ENCODE data around the gene GFPT2. TPM values are rescaled to one million over a fixed set of nuclear protein-coding genes. Genes with fewer than 3 reads are reported as not detected.
A peak's percentile ranks its signal among the peaks of the same experiment; 100 is the strongest.
"Not testable (repeated sequence)": the region's sequence is repeated elsewhere in the genome, so short reads cannot be mapped to it uniquely, and the experiment has no call there.

The GFPT2 gene
- total and polyA plus RNA-seq, 12 donors, result 1.9 to 20.1 (median 9.3) TPM

DNA sequence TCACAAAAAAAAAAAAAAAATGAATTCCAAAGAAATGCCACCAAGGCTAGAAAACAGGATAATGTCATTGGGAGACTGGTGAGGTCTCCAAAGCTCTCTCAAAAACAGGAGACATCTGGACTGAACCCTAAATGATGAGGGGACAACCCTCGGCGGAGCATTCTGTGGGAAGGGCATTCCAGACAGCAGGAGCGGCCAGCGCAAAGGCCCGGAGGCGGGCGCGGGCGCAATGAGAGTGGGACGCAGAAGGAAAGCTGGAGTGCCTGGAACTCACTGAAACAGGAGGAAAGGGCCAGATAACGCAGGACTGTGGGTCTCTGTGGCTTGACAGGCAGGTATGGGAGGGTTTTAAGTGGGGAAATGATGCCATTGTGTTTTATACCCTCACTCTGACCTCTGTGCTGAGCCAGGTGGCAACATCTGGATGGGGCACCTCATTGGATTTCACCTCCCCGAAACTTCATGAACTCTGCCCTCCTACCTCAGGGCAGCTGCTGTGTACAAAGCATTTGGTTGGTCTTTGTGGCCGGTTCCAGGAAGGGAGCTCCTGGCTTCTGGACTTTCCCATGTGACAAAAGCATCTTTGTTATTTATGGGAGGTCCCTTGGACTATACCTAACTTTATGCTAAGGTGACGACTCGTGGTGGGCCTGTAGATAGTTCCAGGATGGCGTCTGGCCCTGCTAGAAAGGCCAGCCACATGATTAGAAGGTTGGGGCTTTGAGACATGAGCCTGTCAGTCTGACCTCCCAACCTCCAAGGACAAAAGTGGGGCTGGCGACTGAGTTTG, 49.7 kb downstream of the GFPT2 start:
- no peak overlapping the region for H3K27ac ChIP-seq
- H3K9me3 ChIP-seq (replicated peaks in 1 of 3), result no peaks in the 10 kb centered on the region
- H3K4me3 ChIP-seq, result no peak overlapping the region
- TF ChIP-seq, protein P1, sequence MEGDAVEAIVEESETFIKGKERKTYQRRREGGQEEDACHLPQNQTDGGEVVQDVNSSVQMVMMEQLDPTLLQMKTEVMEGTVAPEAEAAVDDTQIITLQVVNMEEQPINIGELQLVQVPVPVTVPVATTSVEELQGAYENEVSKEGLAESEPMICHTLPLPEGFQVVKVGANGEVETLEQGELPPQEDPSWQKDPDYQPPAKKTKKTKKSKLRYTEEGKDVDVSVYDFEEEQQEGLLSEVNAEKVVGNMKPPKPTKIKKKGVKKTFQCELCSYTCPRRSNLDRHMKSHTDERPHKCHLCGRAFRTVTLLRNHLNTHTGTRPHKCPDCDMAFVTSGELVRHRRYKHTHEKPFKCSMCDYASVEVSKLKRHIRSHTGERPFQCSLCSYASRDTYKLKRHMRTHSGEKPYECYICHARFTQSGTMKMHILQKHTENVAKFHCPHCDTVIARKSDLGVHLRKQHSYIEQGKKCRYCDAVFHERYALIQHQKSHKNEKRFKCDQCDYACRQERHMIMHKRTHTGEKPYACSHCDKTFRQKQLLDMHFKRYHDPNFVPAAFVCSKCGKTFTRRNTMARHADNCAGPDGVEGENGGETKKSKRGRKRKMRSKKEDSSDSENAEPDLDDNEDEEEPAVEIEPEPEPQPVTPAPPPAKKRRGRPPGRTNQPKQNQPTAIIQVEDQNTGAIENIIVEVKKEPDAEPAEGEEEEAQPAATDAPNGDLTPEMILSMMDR (IDR thresholded peaks at IDR 0.05), result no peak
- TF ChIP-seq POLR2A (IDR thresholded peaks at IDR 0.05), result no peak
- WGBS, 4 donors, result 88 to 91% (median 89%) methylated on average over 16 to 17 of the region's 17 CpGs
- no peaks in the 10 kb centered on the region for H3K36me3 ChIP-seq (replicated peaks in 1 of 2)
- H3K4me1 ChIP-seq (replicated peaks in 1 of 2), result peaks cover 0 to 8% of the 10 kb centered on the region in 2 donors
- intact Hi-C loops (cut with DNase I), result no loop called here
- DNase-seq, result peak in 1 of 7 donors; percentile 21
- H3K27me3 ChIP-seq, result no peaks in the 10 kb centered on the region

DNA sequence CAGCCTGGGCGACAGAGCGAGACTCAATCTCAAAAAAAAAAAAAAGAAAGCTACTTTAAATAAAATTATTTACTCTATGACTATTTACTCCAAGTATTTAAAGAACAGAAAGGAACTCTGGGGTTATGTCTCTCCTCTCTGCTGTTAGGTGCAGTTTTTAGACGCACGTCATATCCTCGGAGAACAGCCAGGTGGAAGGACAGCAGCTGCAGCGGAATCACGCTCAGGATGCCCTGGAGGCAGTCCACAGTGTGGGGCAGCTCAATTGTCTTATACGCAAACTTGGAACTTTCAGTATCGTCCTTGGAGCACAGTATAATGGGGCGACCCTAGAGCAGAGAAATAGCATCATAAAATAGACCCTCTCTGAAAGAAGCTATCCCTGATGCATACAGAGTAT, 50.9 kb downstream of the GFPT2 start:
- TF ChIP-seq POLR2A (IDR thresholded peaks at IDR 0.05), result no peak
- TF ChIP-seq, protein P1 (IDR thresholded peaks at IDR 0.05), result no peak
- Histone ChIP-seq H3K36me3 (replicated peaks in 1 of 2) (no peaks in the 10 kb centered on the region), H3K4me3 (no peak overlapping the region), H3K27ac (no peak overlapping the region), H3K27me3 (no peaks in the 10 kb centered on the region), H3K9me3 (replicated peaks in 1 of 3) (no peaks in the 10 kb centered on the region), H3K4me1 (replicated peaks in 1 of 2) (peaks cover 0 to 8% of the 10 kb centered on the region in 2 donors)
- WGBS, 4 donors, result 91 to 96% (median 95%) methylated on average over 10 of the region's 10 CpGs
- intact Hi-C loops (cut with DNase I), result no loop called here
- DNase-seq, result no peak

DNA sequence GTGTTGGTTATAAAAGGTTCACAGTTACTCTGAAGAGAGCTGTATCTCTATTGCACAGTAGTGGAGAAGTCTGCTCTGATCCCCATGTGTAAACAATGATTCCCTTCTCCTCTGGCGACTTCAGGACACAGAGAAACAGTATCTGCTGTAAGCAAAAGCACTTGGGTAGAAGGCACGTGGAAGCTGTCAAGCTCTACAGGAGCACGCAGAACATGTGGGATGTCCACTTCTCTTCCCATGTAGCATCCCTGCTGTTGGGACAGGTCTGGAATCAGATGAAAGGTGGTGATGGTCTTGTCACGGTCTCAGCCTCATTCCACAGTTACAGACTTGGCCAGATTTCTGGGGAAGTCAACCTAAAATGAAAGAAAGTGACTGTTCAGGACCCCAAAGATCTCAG, 51.9 kb downstream of the GFPT2 start:
- H3K27ac ChIP-seq, result no peak overlapping the region
- no peaks in the 10 kb centered on the region for H3K36me3 ChIP-seq (replicated peaks in 1 of 2)
- no peak for TF ChIP-seq POLR2A (IDR thresholded peaks at IDR 0.05)
- TF ChIP-seq, protein P1 (IDR thresholded peaks at IDR 0.05), result no peak
- intact Hi-C loops (cut with DNase I), result no loop called here
- WGBS, 4 donors, result 81 to 89% (median 84%) methylated on average over 4 of the region's 4 CpGs
- DNase-seq, result no peak
- H3K4me3 ChIP-seq, result no peak overlapping the region
- no peaks in the 10 kb centered on the region for H3K27me3 ChIP-seq
- H3K4me1 ChIP-seq (replicated peaks in 1 of 2), result peaks cover 0 to 8% of the 10 kb centered on the region in 2 donors
- H3K9me3 ChIP-seq (replicated peaks in 1 of 3), result no peaks in the 10 kb centered on the region

DNA sequence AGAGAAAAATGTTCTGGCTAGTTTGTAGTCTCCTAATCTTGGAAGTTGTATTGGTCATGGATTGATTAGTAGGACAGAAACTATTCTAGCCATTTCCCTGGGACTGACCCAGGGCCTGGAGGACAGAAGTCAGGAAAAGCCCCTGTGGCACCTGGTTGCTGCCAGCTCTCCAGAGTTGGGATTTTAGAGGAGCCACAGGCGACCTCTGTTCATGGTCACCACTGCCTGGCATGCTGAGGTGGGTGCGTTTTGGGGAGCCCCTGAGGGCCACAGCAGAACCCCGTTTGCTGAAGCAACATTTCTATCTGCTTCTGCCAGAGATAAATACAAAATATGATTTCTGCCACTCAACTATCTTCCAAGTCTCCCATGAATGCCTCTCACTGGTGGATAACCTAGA, 53.6 kb downstream of the GFPT2 start:
- whole genome bisulfite sequencing, 4 donors, result 61 to 87% (median 80%) methylated on average over 2 to 3 of the region's 3 CpGs
- DNase-seq, result no peak
- intact Hi-C loops (cut with DNase I), result loop anchor here (10.0 kb wide), 2 partner anchors 165 to 305 kb away; no protein-coding TSS in a partner anchor
- Histone ChIP-seq H3K4me1 (replicated peaks in 1 of 2) (no peaks in the 10 kb centered on the region), H3K4me3 (no peak overlapping the region), H3K27me3 (no peaks in the 10 kb centered on the region), H3K36me3 (replicated peaks in 1 of 2) (no peaks in the 10 kb centered on the region), H3K9me3 (replicated peaks in 1 of 3) (no peaks in the 10 kb centered on the region), H3K27ac (no peak overlapping the region)
- TF ChIP-seq POLR2A (IDR thresholded peaks at IDR 0.05), result no peak
- TF ChIP-seq, protein P1 (IDR thresholded peaks at IDR 0.05), result no peak

DNA sequence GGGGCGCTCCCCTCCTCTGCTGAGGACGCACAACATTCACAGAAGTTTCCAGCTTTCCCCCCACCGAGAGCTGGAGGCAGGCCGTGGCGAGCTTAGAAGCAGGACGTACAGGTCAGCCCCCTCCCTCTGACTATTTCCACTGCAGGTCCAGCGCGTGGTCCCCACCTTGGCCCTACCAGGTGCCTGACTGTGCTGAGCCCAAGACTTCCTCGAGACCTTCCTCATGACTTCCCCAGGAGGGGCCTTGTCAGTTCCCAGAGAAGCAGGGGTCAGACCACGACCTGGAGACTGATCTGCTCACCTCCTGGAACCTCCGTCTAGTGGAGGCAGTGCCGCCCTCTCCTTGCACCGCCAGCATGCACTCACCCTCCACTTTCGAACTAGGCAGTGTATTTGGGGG, 54.1 kb downstream of the GFPT2 start:
- intact Hi-C loops (cut with DNase I), result loop anchor here (10.0 kb wide), 2 partner anchors 166 to 306 kb away; no protein-coding TSS in a partner anchor
- H3K27me3 ChIP-seq; DNase-seq; H3K4me3 ChIP-seq; H3K4me1 ChIP-seq (replicated peaks in 1 of 2); H3K27ac ChIP-seq; H3K9me3 ChIP-seq (replicated peaks in 1 of 3); H3K36me3 ChIP-seq (replicated peaks in 1 of 2): not testable (repeated sequence)
- WGBS, 4 donors, result 85 to 92% (median 89%) methylated on average over 5 to 14 of the region's 14 CpGs
